ENCODE data around the gene ZNF777.

The ZNF777 gene

DNA sequence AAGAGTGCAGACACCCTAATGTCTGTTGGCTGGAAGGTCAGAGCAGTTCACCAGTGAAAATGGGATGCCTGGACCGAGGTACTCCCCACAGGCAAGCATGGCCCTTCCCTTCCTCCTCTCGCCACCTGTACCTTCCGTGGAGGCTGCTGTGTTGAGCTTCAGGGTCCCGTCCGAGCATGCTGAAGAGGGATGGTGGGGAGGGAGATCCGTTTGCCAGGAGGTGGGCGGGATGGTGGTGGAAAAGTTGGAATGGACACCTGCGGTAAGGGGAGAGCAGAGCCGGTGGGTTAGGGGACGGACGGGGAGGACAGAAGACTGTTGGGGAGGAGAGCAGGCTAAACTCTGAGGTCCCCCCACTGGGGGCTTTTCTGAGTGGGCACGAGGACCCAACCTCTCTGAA is 15.9 kb upstream of the ZNF777 start:
- DNase-seq = no peak

DNA sequence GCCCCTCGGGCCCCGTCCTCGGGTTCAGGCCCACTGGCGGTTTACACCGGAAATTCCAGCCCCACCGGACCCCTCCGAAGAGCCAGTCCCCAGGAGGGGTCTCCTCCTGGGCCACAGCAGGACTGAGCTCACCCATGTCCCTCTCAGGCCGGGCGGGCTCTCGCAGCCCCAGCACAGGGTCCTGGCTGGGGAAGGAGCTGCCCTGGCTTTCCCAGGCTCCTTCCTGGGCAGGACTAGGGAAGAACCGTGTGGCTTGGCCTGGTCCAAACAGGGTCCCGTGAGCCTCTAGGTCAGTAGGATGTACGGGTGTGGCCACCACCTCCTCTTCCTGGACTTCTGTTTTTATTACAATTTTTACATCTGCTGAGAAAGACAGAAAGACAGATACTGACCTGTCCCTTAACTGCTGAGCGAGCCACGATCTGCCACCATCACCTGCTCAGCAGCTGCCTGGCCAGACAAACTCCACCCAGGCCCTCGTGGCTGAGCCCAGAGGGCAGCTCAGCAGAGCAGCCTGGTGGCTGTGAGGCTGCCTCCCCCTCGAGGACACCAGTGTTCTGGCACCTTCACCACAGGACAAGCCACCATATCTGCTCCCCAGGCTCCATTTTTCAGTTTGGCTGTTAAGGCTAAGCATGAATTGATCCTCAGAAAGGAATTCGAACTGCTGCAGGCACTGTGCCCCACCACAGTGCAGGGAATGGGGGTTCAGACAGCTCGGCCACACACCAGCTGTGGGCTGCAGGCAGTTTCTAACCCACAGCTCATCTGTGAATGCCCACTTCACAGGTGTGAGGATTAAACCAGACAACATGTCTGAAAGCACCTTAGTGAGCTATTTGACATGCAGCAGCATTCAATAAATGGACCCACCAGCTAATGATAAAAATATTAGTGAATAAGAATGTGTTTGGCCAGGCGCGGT is 14.5 kb upstream of the ZNF777 start:
- no peak for DNase-seq

DNA sequence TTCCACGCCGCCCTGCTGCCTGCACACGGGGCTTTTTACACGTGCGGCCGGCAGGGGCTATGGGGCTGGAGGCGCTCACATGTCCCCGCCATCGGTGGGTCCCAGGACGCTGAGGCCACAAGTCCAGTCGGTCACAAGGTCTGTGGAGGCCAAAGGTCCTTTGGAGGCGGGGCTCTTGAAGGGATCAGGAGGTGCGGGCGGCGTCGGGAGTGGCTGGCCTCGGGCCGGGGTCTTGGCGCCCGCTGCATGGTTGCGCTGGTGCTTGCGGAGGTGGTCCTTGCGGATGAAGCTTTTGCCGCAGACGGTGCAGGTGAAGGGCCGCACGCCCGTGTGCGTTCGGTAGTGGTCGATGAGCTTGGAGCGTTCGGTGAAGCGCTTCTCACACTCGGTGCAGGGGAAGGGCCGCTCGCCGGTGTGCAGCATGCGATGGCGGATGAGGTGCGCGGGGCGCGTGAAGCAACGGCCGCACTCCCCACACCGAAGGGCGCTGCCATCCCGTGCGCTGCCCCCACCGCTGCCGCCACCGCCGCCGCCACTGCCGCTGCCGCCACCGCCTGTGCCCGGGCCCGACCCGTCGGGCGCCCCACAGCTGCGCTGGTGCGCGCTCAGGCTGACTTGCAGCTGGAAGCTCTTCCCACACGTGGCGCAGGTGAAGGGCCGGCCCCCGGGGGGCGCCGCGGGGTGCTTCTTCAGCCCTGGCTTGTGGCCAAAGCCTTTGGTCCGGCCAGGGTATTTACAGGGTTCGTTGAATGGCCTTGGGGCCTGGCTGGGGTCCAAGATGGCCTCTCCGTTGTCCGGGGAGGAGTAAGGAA is 13.7 kb upstream of the ZNF777 start:
- no peak for DNase-seq

DNA sequence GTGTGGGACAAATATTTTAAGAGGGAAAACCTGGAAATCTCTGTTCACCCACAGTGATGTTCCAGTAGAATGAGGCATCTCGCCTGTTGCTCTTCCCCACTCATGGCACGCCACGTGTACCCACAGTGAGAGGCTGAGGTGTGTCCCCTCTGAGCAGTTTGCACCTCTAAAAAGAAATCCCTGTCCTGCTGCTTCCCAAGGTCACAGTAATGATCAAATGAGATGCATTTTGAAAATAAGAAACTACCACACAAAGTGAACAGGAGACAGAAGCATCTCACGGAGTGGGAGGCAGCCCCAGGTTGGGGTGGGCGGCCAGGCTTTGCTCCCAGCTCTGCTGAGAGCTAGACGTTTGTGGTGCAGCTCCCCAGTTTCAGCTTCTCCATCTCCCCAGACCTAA is 12.4 kb upstream of the ZNF777 start:
- DNase-seq = no peak

DNA sequence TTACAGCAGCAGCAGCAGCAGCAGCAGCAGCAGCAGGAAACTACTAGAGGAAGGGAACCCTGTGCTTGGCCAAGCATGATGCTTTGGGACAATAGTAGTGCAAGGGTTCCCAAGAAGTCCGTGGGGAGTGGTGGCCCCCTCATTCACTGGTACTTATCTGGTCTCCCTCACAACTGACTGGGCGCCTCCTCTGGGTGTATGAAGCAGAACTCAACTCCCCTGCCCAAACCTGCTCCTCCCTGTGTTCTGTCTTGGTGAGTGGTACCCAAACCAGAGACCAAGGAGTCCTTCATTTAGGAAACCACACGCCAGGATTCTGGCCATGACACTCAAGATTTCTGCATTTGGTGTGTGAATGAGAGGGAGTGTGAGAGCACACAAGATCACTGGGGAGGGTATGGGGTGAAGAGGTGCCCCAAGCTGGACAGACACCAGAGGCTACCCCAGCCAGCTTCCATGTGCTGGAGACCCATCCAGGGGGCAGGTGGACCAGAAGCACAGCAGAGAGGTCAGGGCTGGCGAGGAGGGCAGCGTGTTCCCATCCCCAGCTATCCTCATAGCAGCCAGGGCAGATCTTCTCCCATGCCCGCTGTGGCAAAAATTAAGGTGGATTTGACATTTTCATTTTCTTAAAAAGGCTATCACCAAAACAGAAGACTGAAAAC is 10.6 kb upstream of the ZNF777 start:
- no peak for DNase-seq

DNA sequence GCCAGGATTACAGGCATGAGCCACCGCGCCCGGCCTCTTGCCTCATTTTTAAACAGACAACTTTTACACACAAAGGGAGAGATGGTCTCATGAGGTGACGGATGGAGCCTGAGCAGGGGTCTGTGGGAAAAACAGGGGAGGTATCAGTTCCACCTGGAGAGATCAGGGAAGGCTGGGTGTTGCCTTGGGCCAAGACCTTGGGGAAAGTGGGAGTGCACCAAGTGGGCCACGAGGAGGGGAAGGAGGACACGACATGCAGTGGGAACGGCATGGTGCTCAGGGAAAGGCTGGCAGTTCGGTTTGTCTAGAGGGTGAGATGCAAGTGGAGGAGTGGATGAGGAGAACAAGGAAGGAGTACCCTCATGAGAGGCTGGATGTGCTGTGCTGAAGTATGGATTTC is 8.9 kb upstream of the ZNF777 start:
- no peak for DNase-seq

DNA sequence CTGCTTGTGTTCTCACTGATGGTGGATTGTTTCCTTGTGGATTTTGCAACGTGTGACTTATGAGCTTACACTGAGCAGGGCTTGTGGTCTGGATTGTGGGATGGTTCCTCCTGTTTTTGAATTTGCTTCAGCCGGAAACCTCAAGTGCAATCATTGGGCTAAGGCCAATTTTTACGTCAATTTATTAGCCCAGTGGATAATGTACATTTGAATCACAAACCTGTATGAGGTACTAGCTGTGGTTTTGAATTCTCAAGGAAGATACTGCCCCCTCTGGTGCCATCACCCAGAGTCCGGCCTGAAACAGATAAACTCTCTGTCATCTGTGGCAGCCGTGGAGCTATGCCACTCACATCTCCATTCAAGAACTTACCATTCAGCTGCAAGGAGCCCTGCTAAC is 7.3 kb upstream of the ZNF777 start:
- no peak for DNase-seq

DNA sequence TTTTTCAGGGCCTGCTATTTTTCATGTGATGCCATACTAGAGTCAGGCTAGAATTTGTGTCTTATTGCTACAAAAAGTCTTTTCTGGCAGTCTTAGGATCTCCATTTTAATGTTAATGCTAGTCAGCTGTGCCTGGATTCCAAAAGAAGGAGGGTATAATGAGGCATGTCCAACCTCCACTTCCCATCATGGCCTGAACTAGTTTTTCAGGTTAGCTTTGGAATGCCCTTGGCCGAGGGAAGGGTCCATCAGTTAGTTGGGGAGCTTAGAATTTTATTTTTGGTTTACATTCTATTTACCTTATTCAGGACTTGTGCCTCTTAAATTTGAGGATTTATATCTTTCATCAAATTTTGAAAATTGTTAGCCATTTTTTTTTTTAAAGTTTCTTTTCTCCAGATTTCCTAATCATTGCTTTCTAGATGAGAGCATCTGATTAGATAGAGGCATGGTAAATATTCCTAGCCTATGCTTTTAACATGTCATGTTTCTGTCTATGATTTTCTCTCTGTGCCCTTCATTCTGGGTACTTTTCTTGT is 6.5 kb upstream of the ZNF777 start:
- DNase-seq = no peak

DNA sequence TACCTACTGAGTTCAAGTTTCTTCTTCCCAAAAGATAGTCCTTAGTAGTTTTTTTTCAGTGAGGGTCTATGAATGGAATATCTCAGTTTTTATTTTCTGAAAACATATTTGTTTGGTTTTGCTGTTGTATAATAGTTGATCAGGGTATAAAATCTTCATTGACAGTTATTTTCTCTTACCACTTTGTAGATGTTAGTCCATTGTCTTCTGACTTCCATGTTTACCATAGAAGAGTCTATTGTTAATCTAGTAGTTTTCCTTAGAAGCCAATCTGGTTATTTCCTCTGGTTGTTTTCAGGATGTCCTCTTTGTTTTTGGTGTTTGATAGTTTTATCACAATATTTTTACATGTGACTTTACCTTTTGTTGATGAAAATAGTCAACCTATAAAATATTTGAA is 5.5 kb upstream of the ZNF777 start:
- DNase-seq = no peak

DNA sequence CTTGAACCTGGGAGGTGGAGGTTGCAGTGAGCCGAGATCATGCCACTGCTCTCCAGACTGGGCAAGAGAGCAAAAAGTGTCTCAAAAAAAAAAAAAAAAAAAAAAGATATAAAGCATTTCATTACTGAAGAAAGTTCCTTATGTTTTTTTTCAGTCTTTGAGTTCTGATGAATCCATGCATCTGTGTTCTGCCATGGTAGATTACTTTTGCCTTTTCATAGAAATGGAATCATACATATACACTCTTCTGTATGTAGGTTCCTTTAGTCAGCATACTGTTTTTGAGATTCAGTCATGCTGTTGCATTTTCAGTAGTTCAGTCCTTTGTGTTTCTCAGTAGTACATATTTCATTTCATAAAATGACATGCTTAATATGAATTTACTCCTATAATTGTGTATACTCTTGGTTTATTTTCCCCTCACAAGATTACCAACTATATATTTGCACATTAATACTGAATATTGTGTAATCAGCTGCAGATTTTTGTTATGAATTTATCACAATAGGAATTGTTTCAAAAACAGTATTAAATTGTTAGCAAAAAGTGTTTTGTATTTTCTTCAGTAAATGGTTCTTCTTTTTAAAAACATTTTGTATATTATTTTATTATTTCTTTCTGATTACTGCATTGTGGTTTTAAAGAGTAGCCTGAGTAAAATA is 2.8 kb upstream of the ZNF777 start:
- DNase-seq = no peak

DNA sequence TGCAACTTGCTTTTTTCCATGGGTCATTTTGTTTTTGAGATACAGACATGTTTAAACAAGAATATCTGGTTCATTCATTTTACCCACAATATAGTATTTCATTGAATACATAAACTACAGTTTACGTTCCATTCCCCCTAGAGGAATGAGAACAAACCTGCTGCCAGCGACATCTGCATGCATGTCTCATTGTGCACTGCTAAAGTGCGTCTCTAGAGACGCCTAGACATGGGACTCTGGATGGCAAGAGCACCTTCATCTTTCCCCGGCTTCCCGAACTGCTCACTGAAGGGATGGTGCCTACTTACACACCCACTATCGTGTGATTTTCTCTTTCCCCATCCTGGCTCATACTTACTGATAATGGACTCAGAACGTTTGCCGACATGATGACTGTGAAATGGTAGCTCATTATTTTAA is 1.2 kb upstream of the ZNF777 start:
- DNase-seq = no peak

DNA sequence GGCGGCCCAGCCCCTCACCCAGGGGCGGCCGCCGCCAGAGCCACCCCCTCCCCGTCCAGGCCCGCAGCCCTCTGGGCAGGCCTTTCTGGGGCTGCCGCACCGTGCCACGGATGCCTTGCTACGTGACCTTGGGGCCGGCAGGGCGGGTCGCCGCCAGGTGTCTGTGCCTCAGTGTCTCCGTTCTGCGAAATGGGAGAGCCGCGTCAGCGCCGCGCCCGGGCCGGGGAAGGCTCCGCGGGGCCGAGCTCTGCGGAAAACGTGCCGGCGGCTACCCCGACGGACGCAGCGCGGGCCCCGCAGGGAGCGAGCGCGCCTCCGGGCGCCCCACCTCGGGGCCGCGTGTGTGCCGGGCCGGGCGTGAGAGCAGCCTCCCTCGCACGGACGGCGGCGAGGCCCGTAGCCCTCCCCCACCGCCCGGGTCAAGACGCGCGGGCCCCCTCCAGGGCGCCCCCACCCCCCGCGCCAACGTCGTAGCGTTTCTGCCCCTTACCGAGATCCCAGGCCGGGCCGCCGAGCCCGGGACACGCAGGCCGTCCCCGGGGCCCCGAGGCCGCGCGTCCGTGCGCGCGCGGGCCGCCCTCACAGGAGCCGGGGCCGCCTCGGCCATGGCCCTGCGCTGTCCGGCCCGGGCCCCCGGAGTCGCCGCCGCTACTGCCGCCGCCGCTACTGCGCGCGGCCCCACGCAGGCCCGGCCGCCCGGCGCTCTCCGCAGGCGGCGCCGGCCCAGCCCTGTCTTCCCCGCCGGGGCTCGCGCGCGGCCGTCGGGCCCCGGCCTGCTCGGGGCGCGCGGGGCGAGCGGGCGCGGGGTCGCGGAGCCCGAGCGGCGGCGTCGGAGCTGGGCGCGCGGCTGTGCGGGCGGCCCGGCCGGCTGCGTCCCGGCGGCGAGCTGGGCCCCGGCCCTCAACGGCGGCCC is 1.1 kb downstream of the ZNF777 start:
- DNase-seq = no peak

DNA sequence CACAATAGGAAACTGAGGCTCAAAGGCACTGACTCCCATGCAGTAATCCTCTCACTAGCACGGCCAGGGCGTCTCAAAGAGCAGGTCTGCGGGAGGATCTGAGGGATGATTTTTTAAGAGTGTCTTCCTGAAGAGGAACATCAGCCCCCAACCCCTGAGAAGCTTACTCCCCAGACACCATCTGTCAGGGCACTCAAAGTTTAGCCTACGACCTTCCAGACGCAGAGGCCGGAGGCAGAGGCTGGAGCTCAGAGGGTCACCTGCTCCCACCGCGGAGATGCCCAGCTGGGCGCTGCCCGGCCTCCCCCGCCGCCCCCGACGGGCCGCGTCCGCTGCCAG is 1.7 kb downstream of the ZNF777 start:
- no peak for DNase-seq

DNA sequence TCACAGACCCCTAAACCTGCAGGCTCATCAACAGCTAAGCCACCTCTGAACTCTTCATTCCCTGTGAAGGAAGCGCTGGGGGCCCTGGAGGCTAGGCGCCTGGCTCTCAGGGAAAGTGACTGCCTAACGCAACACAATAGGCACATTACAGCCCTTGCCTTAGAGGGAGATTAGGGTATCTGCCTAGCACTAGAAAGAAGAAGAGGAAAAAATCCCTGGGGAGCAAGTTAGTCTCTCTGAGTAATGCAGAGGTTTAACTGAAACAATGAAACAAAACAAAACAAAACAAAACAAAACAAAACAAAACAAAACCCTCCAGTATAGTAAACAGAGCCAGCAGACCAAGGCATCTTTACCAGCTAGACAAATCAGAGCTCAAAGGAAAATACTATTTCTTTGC is 2.6 kb downstream of the ZNF777 start:
- no peak for DNase-seq

DNA sequence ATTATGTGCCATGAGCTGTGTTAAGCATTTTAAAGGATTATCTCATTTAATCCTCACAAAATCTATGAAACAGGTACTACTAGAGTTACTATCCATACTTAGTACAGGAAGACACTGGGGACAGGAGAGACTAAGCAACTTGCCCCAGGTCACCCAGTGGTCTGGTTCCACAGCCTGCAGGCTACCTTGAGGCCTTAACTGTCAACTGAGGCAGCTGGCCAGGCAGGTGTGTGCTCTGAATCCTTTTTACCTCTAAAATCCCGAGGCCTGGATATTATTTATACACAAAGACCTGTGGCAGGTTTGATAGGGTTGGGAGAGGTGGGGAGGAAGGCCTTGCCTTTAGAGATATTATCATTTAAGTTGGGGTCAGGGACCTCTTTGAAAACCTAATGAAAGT is 3.1 kb downstream of the ZNF777 start:
- no peak for DNase-seq

DNA sequence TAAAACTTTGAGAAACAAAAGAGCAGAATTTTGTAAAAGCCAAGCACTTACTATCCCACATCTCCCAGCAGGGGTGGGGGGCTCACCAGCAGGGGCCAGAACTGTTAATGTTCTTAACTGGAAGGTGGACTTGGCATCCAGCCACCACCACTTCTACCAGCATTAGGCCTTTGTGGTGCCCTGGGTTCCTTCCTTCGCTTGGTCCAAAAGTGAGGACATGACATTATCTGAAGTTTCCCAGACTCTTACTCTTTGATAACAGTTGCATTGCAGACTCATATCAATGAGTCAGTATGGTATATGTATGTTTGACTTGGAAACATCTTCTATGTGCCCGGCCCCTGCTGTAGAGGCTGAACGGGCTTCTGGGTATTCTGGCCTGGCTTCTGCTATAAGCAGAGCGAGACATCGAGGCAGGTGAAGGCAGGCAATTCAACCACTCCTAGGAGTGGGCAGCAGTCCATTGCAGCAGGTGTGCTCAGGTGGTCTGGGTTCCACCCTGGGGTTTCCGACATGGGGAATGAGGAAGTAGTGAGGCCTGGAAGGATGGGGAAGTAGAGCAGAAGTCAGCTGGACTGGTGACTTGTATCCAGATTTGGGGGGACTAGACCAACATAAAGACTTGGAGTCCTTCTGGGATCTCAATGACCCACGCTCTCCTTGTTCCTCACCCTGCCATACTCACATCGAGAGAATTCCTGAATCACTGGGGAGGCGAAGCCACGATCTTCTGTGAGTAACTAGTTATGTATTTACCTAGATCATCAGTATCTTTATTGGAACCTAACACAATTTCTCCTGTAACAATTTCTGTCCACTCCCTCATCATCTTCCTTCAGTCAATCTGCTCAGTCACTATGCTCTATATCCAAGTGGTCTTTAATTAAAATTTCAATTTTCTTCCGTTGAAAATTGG is 4.1 kb downstream of the ZNF777 start:
- DNase-seq = no peak

DNA sequence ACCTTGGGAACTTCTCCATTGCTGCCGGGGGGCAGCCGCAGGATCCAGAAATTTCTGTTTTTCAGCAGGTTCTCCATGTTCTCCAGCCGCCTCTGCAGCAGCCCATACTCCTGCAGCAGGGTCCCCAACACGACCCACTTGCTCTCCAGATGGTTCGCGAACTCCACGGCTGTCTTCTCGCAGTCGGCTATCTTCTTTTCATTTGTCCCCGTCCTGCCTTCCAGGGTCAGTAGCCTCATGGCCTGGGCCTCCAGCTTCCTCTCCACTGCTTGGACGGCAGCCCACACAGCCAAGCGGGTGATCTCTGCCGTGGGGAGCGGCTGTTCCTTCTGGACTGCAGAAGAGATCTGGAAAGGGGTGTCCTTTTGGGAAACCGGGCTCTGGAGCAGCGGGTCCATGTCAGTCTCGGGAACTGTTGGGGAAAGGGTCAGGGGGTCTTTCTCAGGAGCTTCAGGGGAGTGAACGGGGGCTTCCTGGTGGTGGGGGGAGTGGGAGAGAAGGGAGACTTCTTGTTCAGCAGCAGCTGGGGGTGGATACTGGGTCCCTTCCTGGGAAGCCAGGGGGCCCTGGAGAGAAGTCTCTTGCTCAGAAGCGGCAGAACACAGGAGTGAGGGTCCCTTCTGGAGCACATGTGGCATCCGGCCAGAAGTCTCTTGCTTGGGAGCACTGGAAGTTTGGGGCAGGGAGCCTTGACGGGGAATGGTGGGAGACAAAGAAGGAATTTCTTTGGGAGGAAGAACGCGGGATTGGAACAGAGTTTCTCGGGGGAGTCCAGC is 5.5 kb downstream of the ZNF777 start:
- DNase-seq = no peak

DNA sequence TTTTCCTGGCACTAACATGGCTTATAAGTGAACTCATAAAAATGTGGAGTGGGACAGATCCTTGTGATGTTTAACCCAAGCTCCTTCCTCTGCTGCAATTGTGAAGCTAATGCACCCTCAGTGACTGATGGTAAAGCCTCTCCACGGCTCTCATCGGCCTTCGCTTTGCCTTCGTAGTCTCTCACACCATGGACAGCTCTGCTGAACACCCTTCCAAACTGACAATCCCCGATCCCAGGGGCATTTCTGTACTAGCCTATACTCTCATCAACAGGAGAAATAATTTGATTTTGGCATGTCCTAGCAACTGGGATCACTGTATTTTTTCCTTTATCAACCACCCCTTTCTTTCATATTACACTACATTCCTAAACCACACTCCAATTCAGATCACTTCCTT is 6.1 kb downstream of the ZNF777 start:
- no peak for DNase-seq

DNA sequence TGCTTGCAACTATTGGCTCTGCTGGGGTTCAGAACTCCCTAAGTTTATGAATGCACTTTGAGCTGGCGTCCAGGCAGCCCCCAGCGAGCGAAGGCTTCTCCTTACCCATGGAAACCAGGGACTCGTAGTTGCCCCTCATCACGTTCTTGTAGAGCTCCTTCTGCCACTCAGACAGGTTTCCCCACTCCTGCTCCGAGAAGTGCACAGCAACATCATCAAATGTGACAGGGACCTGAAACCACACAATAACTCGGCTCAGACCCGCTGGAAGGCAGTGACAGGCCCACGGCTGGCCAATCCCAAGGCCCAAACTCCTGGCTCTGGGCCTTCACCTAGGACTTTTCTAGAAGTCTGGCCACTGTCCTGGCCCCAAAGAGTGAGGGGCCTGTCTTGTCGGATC is 6.9 kb downstream of the ZNF777 start:
- no peak for DNase-seq

DNA sequence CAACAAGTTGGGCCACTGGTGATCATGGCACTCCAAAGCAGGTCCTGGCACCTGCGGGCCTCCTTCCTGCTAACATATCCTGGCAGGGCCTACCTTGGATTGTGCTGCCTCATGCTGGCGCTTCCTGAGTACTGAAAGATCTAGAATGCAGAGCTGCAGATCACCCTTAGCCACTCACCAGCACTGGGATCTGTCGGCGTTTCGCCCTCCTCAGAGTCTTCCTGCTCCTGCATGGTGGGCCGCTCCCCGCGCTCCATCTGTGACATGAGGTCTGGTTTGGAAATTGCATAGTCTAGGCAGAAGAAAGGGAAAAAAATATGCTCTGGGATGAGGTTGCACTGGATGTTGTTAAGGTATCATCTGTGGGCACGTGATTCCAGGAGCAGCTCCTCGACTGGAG is 10.0 kb downstream of the ZNF777 start:
- DNase-seq = no peak
